ENCODE measurements around the gene NELFB.
"Not testable (repeated sequence)": the region's sequence is repeated elsewhere in the genome, so short reads cannot be mapped to it uniquely, and the experiment has no call there.

Gene NELFB

GRCh38 chr9:137235424-137236237 is 19.5 kb upstream of the NELFB start:
- DNase-seq, result no peak

GRCh38 chr9:137236238-137236935 is 18.7 kb upstream of the NELFB start:
- peak; percentile 82 for DNase-seq

DNA sequence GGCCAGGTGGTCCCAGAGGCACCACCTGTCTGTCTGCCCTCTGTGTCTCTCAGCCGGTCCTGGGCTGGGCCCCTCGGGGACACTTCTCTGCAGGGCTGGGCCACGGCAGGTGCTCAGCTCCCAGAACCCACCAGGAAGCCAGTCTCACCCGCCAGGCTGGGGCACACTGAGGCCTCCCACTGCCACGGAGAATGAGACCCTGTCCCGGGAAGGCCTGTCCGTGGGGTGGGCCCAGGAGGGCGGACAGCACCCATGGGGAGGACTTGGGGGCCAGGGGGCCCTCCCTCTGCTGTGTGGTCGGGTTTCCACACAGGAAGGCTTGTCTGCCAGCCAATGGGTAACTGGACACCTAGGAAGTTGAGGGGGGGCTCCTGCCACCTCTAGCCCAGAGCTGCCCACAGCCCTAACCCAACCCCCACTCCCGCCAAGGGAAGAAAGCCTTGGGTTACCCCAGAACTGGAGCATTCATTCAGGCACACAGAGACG is 18.1 kb upstream of the NELFB start:
- no peak for DNase-seq

- DNase-seq, result peak; percentile 84
These were observed 17.1 kb upstream of the NELFB start for GRCh38 chr9:137237759-137238726.

DNA sequence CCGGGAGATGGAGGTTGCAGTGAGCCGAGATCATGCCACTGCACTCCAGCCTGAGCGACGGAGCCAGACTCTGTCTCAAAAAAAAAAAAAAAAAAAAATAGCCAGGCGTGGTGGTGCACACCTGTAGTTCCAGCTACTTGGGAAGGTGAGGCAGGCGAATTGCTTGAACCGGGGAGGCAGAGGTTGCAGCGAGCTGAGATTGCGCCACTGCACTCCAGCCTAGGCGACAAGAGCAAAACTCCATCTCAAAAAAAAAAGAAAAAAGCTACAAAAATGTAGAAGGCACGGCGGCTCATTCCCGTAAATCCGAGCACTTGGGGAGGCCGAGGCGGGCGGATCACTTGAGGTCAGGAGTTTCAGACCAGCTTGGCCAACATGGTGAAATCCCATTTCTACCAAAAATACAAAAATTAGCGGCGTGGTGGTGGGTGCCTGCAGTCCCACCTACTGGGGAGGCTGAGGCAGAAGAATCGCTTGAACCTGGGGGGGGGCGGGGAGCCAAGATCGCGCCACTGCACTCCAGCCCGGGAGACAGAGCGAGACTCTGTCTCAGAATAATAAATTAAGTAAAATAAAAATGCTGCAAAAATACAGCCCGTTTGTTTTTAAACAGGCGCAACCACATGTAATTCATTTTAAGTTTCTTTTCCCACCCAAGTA is 15.5 kb upstream of the NELFB start:
- DNase-seq, result not testable (repeated sequence)

DNA sequence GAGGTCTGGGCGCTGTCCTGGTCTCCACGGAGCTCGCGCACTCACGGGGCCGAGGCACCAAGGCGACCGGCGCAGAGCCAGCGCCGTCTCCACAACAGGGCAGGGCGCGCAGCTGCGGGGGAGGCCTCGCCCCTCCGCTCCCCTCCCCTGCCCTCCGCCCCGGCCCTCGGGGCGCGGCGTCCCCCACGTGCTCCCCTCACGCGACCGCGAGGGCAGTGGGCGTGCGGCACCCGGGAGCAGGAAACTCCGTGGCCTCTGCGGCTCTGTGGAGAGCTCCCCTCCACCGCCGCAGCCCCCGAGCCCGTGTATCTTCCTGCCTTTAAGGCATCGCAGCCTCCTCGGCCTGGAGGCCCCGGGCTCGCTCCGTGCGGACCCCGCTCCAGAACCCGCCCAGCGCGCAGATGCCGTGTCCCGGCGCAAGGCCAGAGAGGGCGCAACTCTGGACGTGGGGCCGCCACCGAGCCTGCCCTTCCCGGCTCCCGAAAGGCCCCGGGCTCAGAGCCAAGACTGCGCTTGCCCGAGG is 14.7 kb upstream of the NELFB start:
- peak; percentile 85 for DNase-seq

DNA sequence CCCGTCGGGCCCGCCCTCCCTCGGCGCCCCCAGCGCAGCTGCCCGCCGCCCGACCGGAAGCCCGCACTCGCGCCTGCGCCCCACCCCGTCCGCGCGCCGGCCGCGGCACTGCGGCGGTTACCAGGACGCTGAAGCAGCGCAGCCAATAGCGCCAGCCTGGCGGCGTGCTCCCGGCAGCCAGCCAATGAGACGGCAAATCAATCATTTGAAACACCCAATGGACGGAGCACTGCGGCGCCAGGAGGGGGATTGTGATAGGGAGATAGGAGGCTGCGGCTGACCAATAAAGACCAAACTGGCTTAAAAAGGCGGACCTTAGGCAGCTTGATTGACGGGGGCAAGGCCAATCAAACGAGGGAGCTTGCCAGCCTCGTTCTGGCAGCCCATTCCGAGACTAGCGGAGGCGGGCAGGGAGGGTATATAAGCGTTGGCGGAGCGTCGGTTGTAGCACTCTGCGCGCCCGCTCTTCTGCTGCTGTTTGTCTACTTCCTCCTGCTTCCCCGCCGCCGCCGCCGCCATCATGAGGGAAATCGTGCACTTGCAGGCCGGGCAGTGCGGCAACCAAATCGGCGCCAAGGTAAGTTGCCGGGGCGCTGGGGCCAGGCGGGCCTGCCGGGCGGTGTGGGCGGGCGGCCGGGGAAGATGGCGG is 14.2 kb upstream of the NELFB start, which contains the start of gene TUBB4B:
TSS of gene TUBB4B (plus strand) at position 447 of the 649 bp plus-strand sequence. CDS start at position 521, 74 bp downstream.
- DNase-seq, result peak; percentile 100

DNA sequence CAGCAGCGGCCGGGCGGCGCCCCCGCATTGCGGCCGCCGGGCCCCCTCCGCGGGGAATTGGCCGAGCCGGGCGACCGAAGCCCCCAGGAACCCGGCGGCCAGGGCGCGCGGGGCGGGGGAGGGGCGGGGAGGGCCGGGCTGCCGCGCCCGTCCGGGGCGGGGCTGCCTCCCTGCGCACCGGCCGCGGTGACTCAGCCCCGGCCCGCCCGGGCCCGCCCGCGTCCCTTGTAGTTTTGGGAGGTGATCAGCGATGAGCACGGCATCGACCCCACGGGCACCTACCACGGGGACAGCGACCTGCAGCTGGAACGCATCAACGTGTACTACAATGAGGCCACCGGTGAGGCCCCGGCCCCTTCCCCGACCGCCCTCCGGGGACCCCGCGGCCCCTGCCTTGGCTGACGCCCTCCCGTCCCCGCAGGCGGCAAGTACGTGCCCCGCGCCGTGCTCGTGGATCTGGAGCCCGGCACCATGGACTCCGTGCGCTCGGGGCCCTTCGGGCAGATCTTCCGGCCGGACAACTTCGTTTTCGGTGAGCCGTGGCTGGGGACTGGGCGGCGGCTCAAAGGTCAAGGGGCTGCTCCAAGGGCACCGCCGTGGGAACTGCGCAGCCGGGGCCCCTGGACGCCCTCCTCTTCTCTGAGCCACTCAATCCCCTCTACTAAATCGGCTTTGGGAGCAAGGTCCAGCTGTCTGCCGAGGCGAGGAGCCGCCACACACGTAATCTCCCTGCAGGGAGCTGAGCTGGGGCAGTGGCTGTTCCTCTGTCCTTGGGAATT is 13.4 kb upstream of the NELFB start:
- DNase-seq, result peak; percentile 48

DNA sequence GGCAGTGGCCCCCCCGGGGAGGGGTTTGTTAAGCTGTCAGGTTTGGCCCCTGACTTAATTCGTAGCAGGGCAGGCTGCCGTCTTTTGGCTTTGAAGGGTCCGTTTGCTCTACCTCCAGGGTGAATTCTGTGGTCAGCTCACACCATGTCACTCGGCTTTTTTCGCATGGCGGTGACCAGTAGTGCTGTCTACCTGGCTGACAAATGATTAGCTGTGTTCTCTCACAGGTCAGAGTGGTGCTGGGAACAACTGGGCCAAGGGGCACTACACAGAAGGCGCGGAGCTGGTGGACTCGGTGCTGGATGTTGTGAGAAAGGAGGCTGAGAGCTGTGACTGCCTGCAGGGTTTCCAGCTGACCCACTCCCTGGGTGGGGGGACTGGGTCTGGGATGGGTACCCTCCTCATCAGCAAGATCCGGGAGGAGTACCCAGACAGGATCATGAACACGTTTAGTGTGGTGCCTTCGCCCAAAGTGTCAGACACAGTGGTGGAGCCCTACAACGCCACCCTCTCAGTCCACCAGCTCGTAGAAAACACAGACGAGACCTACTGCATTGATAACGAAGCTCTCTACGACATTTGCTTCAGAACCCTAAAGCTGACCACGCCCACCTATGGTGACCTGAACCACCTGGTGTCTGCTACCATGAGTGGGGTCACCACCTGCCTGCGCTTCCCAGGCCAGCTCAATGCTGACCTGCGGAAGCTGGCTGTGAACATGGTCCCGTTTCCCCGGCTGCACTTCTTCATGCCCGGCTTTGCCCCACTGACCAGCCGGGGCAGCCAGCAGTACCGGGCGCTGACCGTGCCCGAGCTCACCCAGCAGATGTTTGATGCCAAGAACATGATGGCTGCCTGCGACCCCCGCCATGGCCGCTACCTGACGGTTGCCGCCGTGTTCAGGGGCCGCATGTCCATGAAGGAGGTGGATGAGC is 12.6 kb upstream of the NELFB start:
- no peak for DNase-seq

GRCh38 chr9:137243266-137243625 is 11.9 kb upstream of the NELFB start:
- not testable (repeated sequence) for DNase-seq

DNA sequence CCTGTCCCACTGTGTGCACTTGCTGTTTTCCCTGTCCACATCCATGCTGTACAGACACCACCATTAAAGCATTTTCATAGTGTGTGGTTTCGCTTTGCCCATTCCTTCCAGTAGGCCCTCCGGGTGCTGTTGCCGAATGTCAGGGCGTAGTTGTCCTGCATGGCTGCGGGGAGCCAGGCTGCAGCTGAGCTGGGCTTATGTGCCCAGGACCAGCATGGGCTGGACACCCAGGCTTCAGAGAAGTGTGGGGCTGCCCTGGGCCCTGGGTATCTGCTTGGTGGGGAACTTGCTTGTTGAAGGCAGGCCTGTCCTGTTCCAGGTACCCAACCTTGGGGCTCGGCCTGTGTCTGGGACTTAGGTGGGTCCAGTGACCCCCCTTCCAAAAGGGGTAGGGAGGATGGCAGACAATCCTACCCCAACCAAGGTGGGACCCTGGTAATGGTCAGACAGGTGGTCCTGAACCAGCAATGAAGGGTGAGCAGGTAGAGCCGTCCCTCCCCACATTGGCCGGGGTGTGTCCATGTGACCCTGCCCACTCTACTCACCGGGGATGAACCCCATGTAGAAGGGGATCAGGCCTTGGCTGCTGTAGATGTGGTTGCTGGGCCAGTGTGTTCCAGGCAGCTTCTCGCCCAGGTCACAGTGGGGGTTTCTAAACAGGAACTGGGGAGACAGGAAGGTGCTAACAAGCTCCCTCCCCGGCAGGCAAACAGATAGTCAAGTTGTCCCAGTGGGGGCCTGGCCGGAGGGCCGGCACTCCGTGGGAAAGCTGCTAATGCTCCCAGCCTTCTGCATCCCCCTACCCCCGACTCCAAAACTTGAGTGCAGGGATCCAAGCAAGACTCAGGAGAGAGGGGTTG is 11.3 kb upstream of the NELFB start:
- DNase-seq, result no peak

DNA sequence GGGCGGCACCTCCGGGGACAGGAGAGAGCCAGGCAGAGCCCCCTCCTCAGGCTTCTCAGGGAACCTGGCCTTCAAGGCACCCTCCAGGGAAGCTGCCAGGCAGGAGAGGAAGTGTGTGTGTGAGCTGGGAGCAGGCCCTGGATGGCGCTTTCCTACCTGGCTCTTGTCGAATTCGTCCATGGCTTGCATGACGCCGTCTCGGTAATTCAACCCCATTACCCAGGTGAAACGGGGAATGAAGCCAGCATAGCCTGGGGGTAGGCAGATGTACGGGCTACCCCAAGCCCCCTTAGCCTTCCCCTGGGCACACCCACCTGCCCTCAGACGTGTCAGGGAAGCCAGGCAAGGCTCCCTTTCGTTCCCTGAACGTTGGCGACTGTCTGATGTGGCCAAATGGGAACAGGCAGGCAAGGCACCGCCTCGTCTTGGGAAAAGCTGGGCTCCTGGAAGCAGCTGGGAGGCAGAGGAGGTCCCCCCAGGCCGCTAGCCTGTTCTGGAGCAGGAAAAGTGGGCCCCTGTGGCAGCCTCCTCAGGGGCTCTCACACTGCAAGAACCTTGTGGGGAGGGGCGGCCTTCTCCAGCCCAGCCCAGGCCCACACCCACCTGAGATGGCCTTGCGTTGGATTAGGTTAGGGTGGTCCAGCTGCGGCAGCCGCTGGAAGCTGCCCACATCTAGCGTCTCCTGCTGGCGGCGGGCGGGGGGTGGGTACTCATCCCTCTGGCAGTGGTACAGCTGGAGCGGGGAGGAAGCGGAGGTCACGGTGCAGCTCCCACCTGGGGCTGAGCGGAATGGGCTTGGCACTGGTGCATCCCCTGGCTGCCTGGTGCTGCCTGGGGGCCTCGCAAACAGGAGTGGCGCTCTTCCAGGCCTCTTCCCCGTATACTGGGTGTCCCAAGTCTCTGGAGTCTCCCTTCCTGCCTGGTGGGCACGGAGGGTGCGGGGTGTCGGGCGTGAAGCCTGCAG is 10.4 kb upstream of the NELFB start:
- no peak for DNase-seq

DNA sequence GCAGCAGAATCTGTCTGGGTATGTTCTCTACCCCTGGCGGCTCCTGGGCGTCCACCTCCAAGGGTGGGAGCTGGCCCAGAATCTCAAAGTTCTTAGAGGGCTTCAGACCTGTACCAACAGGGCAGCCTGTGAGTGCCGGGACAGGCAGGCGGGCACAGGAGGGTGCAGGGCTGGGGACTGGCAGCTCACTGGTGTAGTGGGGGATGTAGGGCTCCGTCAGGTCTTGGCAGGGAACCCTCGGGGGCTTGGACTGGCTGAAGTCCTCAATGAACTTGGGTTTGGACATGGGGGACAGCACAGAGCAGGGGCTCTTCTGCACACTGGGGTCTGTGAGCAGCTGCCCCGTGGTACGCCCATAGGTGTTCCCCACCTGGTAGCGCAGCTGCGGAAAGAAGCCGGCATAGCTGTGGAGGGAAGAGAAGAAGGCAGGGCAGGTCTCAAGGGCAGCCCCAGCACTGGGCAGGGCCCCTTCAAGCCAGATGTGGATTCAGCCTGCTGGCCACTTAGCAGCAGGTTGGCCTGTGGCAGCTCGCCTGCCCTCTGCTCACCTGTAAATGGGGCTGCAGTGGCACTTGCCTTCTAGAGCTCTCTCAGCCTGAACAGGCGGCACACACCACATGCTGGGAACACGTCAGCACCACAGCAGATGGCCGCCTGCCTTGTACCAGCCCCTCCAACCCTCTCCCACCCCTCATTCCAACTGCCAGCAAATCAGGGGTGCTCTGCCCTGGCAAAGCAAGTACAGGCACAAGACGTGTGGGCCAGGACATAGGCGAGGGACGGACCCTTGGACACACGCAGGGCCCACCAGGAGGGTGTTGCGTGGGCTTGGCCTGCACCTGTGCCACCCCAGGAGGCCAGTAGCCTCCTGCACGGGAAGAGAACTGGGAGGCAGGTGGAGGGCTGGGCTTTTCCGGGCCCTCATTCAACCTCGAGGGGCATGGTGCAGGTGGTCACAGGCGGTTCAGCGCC is 9.4 kb upstream of the NELFB start:
- no peak for DNase-seq

GRCh38 chr9:137247135-137247915 is 7.8 kb upstream of the NELFB start:
- peak; percentile 17 for DNase-seq

DNA sequence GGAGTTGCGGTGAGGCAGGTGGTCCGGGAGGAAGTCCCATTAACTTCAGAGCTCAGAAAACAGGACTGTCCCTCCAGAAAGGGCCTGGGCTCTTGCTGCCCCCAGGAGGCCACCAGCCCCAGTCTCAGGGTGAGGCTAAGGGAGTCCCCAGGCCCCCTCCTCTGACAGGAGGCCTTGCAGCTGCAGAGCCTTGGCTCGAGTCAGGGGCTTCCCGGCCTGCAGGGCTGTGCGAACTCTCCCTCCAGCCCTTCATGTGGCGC is 7.3 kb upstream of the NELFB start:
- DNase-seq, result no peak

All from NCI-H774 (cell line).